NCI-H2227 (cell line): ENCODE data around the gene ULK4.
"Not testable (repeated sequence)": the region's sequence is repeated elsewhere in the genome, so short reads cannot be mapped to it uniquely, and the experiment has no call there.

Experiments used
- DNase-seq: peaks from one replicate; lab custom pipeline; 2025; ENCODE audit not compliant: unreplicated experiment; lab: John Stamatoyannopoulos, UW

The ULK4 gene

GRCh38 chr3:41450416-41451231 is 511.3 kb downstream of the ULK4 start:
- peak; percentile 25 for DNase-seq

GRCh38 chr3:41448396-41448795 is 513.5 kb downstream of the ULK4 start:
- DNase-seq = no peak

GRCh38 chr3:41447701-41448100 is 514.2 kb downstream of the ULK4 start:
- no peak for DNase-seq

- DNase-seq = not testable (repeated sequence)
Observed at GRCh38 chr3:41446316-41446715, 515.6 kb downstream of the ULK4 start.

- DNase-seq = no peak
Observed at GRCh38 chr3:41441568-41441967, 520.3 kb downstream of the ULK4 start.

GRCh38 chr3:41441139-41441538 is 520.8 kb downstream of the ULK4 start:
- DNase-seq = no peak

GRCh38 chr3:41436983-41437382 is 524.9 kb downstream of the ULK4 start:
- DNase-seq = no peak

GRCh38 chr3:41434781-41435180 is 527.1 kb downstream of the ULK4 start:
- no peak for DNase-seq

- DNase-seq = no peak
Observed at GRCh38 chr3:41431386-41431785, 530.5 kb downstream of the ULK4 start.

GRCh38 chr3:41430886-41431285 is 531.0 kb downstream of the ULK4 start:
- no peak for DNase-seq

- no peak for DNase-seq
Observed at GRCh38 chr3:41430391-41430790, 531.5 kb downstream of the ULK4 start.

GRCh38 chr3:41426485-41426884 is 535.4 kb downstream of the ULK4 start:
- DNase-seq = no peak

- DNase-seq = no peak
Observed at GRCh38 chr3:41424543-41425300, 537.2 kb downstream of the ULK4 start.

GRCh38 chr3:41419809-41420208 is 542.1 kb downstream of the ULK4 start:
- no peak for DNase-seq

GRCh38 chr3:41418961-41419691 is 542.8 kb downstream of the ULK4 start:
- DNase-seq = no peak

- no peak for DNase-seq
Observed at GRCh38 chr3:41417574-41417973, 544.3 kb downstream of the ULK4 start.

- DNase-seq = no peak
Observed at GRCh38 chr3:41411065-41411464, 550.8 kb downstream of the ULK4 start.

GRCh38 chr3:41405466-41405865 is 556.4 kb downstream of the ULK4 start:
- DNase-seq = no peak

- DNase-seq = no peak
Observed at GRCh38 chr3:41404582-41404981, 557.3 kb downstream of the ULK4 start.

GRCh38 chr3:41394896-41395295 is 567.0 kb downstream of the ULK4 start:
- DNase-seq = no peak

- DNase-seq = peak; percentile 33
Observed at GRCh38 chr3:41370765-41371535, 591.0 kb downstream of the ULK4 start.
